Measurements from ENCODE around the gene UBE2I.

Gene UBE2I

GRCh38 chr16:1363501-1364041 is 54.1 kb downstream of the UBE2I start (continued):
- TF ChIP-seq, protein P1, sequence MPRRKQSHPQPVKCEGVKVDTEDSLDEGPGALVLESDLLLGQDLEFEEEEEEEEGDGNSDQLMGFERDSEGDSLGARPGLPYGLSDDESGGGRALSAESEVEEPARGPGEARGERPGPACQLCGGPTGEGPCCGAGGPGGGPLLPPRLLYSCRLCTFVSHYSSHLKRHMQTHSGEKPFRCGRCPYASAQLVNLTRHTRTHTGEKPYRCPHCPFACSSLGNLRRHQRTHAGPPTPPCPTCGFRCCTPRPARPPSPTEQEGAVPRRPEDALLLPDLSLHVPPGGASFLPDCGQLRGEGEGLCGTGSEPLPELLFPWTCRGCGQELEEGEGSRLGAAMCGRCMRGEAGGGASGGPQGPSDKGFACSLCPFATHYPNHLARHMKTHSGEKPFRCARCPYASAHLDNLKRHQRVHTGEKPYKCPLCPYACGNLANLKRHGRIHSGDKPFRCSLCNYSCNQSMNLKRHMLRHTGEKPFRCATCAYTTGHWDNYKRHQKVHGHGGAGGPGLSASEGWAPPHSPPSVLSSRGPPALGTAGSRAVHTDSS (tag by site-specific recombination; IDR thresholded peaks at IDR 0.05), result no peak
- TF ChIP-seq SP3 (tag by site-specific recombination; IDR thresholded peaks at IDR 0.05), result no peak
- TF ChIP-seq ZNF530 (tag by site-specific recombination; IDR thresholded peaks at IDR 0.05; ENCODE audit: low read depth), result no peak
- TF ChIP-seq ZNF654 (tag by site-specific recombination; IDR thresholded peaks at IDR 0.05; ENCODE audit: low read depth), result peak; percentile 36
- TF ChIP-seq MYNN (tag by site-specific recombination; IDR thresholded peaks at IDR 0.05; ENCODE audit: borderline replicate concordance), result no peak
- TF ChIP-seq, protein P2, sequence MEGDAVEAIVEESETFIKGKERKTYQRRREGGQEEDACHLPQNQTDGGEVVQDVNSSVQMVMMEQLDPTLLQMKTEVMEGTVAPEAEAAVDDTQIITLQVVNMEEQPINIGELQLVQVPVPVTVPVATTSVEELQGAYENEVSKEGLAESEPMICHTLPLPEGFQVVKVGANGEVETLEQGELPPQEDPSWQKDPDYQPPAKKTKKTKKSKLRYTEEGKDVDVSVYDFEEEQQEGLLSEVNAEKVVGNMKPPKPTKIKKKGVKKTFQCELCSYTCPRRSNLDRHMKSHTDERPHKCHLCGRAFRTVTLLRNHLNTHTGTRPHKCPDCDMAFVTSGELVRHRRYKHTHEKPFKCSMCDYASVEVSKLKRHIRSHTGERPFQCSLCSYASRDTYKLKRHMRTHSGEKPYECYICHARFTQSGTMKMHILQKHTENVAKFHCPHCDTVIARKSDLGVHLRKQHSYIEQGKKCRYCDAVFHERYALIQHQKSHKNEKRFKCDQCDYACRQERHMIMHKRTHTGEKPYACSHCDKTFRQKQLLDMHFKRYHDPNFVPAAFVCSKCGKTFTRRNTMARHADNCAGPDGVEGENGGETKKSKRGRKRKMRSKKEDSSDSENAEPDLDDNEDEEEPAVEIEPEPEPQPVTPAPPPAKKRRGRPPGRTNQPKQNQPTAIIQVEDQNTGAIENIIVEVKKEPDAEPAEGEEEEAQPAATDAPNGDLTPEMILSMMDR (tag by site-specific recombination; IDR thresholded peaks at IDR 0.05), result peak; percentile 88
- no peak for TF ChIP-seq ZNF529 (tag by site-specific recombination; IDR thresholded peaks at IDR 0.05; ENCODE audit: insufficient replicate concordance)
- no peak for TF ChIP-seq ZNF777 (tag by site-specific recombination; IDR thresholded peaks at IDR 0.05; ENCODE audit: borderline replicate concordance)

- POLR2A ChIA-PET, result interaction anchor here (1.0 to 2.5 kb wide), 2 partner anchors 15 to 43 kb away, joined by 3 to 14 read pairs; no protein-coding TSS in a partner anchor
- Histone ChIP-seq H3K9me3 (ENCODE audit: control insufficient read depth, insufficient read depth, low read depth, low read length) (no peaks in the 10 kb centered on the region), H3K27ac (ENCODE audit: extremely low read depth, low read depth, low read length) (no peak overlapping the region), H3K4me3 (ENCODE audit: low read depth, low read length) (no peak overlapping the region), H3K4me1 (ENCODE audit: control insufficient read depth, insufficient read depth, low read length) (no peaks in the 10 kb centered on the region), H3K36me3 (ENCODE audit: control insufficient read depth in 2 of 2, insufficient read depth in 1 of 2, low read length in 2 of 2) (peaks cover 8 to 78% of the 10 kb centered on the region in 2 experiments; a peak in 2 of 3 replicates)
- CTCF ChIA-PET, result interaction anchor here (0.7 to 4.0 kb wide), 11 partner anchors 13 to 473 kb away, joined by 3 to 30 read pairs (median 3); partner anchors contain the start of gene UNKL
- TF ChIP-seq MZF1 (tag by site-specific recombination; IDR thresholded peaks at IDR 0.05; ENCODE audit: borderline replicate concordance), result no peak
- no peak for TF ChIP-seq ZNF639 (tag by site-specific recombination; IDR thresholded peaks at IDR 0.05)
- TF ChIP-seq ZNF2 (tag by site-specific recombination; IDR thresholded peaks at IDR 0.05), result no peak
- TF ChIP-seq ZBTB8A (tag by site-specific recombination; IDR thresholded peaks at IDR 0.05), result no peak
- TF ChIP-seq ZNF175 (tag by site-specific recombination; IDR thresholded peaks at IDR 0.05), result no peak
- TF ChIP-seq ZNF366 (tag by site-specific recombination; conservative IDR thresholded peaks at IDR 0.05), result no peak
- TF ChIP-seq OVOL3 (tag by site-specific recombination; IDR thresholded peaks at IDR 0.05), result no peak
- TF ChIP-seq, protein P1 (tag by site-specific recombination; IDR thresholded peaks at IDR 0.05), result no peak
- TF ChIP-seq ZNF76 (tag by site-specific recombination; IDR thresholded peaks at IDR 0.05; ENCODE audit: borderline replicate concordance, low read depth), result no peak
- TF ChIP-seq ZNF416 (tag by site-specific recombination; IDR thresholded peaks at IDR 0.05), result no peak
- TF ChIP-seq ZNF548 (tag by site-specific recombination; IDR thresholded peaks at IDR 0.05), result no peak
- TF ChIP-seq ZNF677 (tag by site-specific recombination; IDR thresholded peaks at IDR 0.05), result no peak
- TF ChIP-seq ZFP37 (tag by site-specific recombination; IDR thresholded peaks at IDR 0.05), result no peak
- TF ChIP-seq ZNF768 (tag by site-specific recombination; IDR thresholded peaks at IDR 0.05), result no peak
- TF ChIP-seq ZNF155 (tag by site-specific recombination; IDR thresholded peaks at IDR 0.05), result no peak
- TF ChIP-seq, protein P3, sequence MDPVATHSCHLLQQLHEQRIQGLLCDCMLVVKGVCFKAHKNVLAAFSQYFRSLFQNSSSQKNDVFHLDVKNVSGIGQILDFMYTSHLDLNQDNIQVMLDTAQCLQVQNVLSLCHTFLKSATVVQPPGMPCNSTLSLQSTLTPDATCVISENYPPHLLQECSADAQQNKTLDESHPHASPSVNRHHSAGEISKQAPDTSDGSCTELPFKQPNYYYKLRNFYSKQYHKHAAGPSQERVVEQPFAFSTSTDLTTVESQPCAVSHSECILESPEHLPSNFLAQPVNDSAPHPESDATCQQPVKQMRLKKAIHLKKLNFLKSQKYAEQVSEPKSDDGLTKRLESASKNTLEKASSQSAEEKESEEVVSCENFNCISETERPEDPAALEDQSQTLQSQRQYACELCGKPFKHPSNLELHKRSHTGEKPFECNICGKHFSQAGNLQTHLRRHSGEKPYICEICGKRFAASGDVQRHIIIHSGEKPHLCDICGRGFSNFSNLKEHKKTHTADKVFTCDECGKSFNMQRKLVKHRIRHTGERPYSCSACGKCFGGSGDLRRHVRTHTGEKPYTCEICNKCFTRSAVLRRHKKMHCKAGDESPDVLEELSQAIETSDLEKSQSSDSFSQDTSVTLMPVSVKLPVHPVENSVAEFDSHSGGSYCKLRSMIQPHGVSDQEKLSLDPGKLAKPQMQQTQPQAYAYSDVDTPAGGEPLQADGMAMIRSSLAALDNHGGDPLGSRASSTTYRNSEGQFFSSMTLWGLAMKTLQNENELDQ (tag by site-specific recombination; IDR thresholded peaks at IDR 0.05; ENCODE audit: low read depth), result no peak
Observed at GRCh38 chr16:1364510-1364909, 55.1 kb downstream of the UBE2I start.

Measured in HEK293 (cell line).